GM12891 (cell line): ENCODE measurements around the gene RNF130.

Experiments used
- PAX5 ChIP-seq: IDR thresholded peaks from 2 replicates; pipeline ENCODE4 v1.6.1; 2011; ENCODE audit warnings: low read length, moderate library complexity, mild to moderate bottlenecking; ENCODE audit not compliant: insufficient read depth, severe bottlenecking
- POLR2A ChIP-seq: IDR thresholded peaks from 2 replicates; pipeline ENCODE4 v1.6.1; 2011; ENCODE audit warnings: low read depth, low read length, control low read depth
- POLR2AphosphoS5 ChIP-seq: IDR thresholded peaks from 2 replicates; pipeline ENCODE4 v1.6.1; 2011; ENCODE audit warnings: low read depth, low read length, control low read depth
- SPI1 ChIP-seq: IDR thresholded peaks from 2 replicates; pipeline ENCODE4 v1.6.1; 2011; ENCODE audit warnings: low read depth, low read length, control low read depth
- TAF1 ChIP-seq: IDR thresholded peaks from 2 replicates; pipeline ENCODE4 v1.6.1; 2011; ENCODE audit warnings: low read depth, low read length, control low read depth

- no peak for TF ChIP-seq POLR2A
- no peak for TF ChIP-seq SPI1
- TF ChIP-seq TAF1 = no peak
- no peak for TF ChIP-seq POLR2AphosphoS5
- no peak for TF ChIP-seq PAX5
Observed at GRCh38 chr5:180034564-180034963, 37.0 kb downstream of the RNF130 start.
